ENCODE data around the gene RASSF4. TPM values are rescaled to one million over a fixed set of nuclear protein-coding genes. Genes with fewer than 3 reads are reported as not detected.

RASSF4 gene
- total and polyA plus RNA-seq, 2 donors (not counting 3 experiments of a cell fraction or from before 2014, with no cell fraction given) = 7.6 to 8.2 TPM

DNA sequence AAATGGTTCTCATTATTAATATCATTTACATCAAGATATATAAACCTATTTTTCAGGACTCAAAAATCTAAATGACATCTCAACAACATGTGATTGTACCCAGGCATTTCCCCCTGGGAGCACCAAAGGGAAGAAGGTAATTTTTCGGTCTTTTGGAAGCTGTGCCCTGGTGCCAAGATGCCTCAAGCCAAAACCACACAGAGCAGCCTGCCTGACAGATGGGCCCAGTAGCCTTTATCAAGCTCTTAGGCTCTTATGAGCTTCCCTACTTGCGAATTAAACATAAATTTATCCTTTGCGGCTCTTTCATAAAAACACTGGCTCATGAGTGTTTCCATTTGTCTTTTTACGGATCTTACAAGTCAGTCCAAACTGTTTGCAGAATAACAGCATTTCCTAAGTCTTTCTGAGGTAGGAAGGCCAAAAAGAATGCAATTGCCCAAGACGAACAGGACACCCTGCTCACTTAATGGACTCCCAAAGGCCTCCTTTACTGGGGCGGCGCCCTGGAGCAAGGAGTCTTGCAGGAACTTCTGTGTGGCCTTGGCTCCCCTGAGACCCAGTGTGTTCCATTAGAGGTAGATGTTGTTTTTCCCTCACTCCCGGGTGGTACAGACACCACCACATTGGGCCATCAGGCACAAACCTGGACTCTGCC is 4.1 kb upstream of the RASSF4 start:
- no peak overlapping the region for H3K9ac ChIP-seq (replicated peaks; ENCODE audit: extremely low read depth, insufficient read depth, low read length)
- no peak overlapping the region for H3K27ac ChIP-seq (ENCODE audit: insufficient read depth, low read depth, low read length)
- DNase-seq (ENCODE audit: low read depth, low spot score) = no peak
- no peaks in the 10 kb centered on the region for H3K27me3 ChIP-seq (ENCODE audit: control insufficient read depth in 2 of 2, insufficient read depth in 2 of 2, low read length in 2 of 2)
- no peak overlapping the region for H3K4me2 ChIP-seq (ENCODE audit: insufficient read depth, low read length)
- H3K9me3 ChIP-seq (replicated peaks; ENCODE audit: control insufficient read depth, insufficient read depth, low read length) = no peaks in the 10 kb centered on the region
- H2AFZ ChIP-seq (ENCODE audit: low read depth, low read length) = no peak overlapping the region
- H3K36me3 ChIP-seq (ENCODE audit: control insufficient read depth in 2 of 2, extremely low read depth in 1 of 2, insufficient read depth in 2 of 2, low read length in 2 of 2) = no peaks in the 10 kb centered on the region
- H3K79me2 ChIP-seq (ENCODE audit: control insufficient read depth, insufficient read depth, low read length) = no peaks in the 10 kb centered on the region
- TF ChIP-seq EZH2 (IDR thresholded peaks at IDR 0.05; ENCODE audit: borderline replicate concordance, low read depth, low read length, severe bottlenecking) (no peak), JUN (IDR thresholded peaks at IDR 0.05; ENCODE audit: borderline replicate concordance, insufficient read depth, insufficient read length, low read depth) (no peak), POLR2AphosphoS5 (IDR thresholded peaks at IDR 0.05; ENCODE audit: insufficient read depth, low read depth, low read length) (no peak), FOS (IDR thresholded peaks at IDR 0.05; ENCODE audit: borderline replicate concordance, insufficient read depth, low read length) (no peak), MYC (IDR thresholded peaks at IDR 0.05; ENCODE audit: low read depth, low read length) (no peak), POLR2A (IDR thresholded peaks at IDR 0.05; ENCODE audit: low read depth, low read length) (no peak), GATA2 (IDR thresholded peaks at IDR 0.05; ENCODE audit: insufficient read depth, insufficient read length, low read depth, low read length) (no peak)
- TF ChIP-seq, protein P1, sequence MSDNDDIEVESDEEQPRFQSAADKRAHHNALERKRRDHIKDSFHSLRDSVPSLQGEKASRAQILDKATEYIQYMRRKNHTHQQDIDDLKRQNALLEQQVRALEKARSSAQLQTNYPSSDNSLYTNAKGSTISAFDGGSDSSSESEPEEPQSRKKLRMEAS (IDR thresholded peaks at IDR 0.05; ENCODE audit: insufficient read depth, insufficient read length) = no peak
- TF ChIP-seq, protein P2, sequence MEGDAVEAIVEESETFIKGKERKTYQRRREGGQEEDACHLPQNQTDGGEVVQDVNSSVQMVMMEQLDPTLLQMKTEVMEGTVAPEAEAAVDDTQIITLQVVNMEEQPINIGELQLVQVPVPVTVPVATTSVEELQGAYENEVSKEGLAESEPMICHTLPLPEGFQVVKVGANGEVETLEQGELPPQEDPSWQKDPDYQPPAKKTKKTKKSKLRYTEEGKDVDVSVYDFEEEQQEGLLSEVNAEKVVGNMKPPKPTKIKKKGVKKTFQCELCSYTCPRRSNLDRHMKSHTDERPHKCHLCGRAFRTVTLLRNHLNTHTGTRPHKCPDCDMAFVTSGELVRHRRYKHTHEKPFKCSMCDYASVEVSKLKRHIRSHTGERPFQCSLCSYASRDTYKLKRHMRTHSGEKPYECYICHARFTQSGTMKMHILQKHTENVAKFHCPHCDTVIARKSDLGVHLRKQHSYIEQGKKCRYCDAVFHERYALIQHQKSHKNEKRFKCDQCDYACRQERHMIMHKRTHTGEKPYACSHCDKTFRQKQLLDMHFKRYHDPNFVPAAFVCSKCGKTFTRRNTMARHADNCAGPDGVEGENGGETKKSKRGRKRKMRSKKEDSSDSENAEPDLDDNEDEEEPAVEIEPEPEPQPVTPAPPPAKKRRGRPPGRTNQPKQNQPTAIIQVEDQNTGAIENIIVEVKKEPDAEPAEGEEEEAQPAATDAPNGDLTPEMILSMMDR (IDR thresholded peaks at IDR 0.05; ENCODE audit: extremely low read depth in 1 of 2, insufficient read depth in 1 of 2, low read depth in 1 of 2, low read length in 2 of 2) = no peak
- no peaks in the 10 kb centered on the region for H4K20me1 ChIP-seq (replicated peaks; ENCODE audit: control insufficient read depth, extremely low read depth, insufficient read depth, low read length)
- FAIRE-seq = no peak
- dilution Hi-C loops (cut with MboI; ENCODE audit: extremely low pct_ligation_motif_present, low sequenced_read_pairs) (no loop called here), intact Hi-C loops (cut with micrococcal nuclease) (no loop called here)
- no peak overlapping the region for H3K4me3 ChIP-seq (replicated peaks in 1 of 3; ENCODE audit: insufficient read depth in 1 of 3, low read depth in 1 of 3, low read length in 3 of 3)
- POLR2A ChIA-PET = no interaction called here
- CTCF ChIA-PET = no interaction called here
- no peaks in the 10 kb centered on the region for H3K9me1 ChIP-seq (replicated peaks; ENCODE audit: control insufficient read depth, extremely low read depth, insufficient read depth, low read length)
- no TSS peak for BruUV-seq (replicated peaks)
- H3K4me1 ChIP-seq (ENCODE audit: control insufficient read depth, extremely low read depth, insufficient read depth, low read length) = peaks cover 11% of the 10 kb centered on the region
